HG02642 (cell line): ENCODE results near the gene THEMIS.
"Not testable (repeated sequence)": the region's sequence is repeated elsewhere in the genome, so short reads cannot be mapped to it uniquely, and the experiment has no call there.

ENCODE experiments used
- ATAC-seq: cut with Tn5 transposase; IDR thresholded peaks from one replicate; pipeline ENCODE4 v1.9.1; 2021; ENCODE audit warnings: mild to moderate bottlenecking; ENCODE audit not compliant: unreplicated experiment, poor library complexity

THEMIS gene

GRCh38 chr6:127812985-127813698 is 87.7 kb downstream of the THEMIS start:
- ATAC-seq, result no peak

GRCh38 chr6:127811900-127812570 is 88.8 kb downstream of the THEMIS start:
- ATAC-seq, result no peak

GRCh38 chr6:127807806-127808517 is 92.9 kb downstream of the THEMIS start:
- no peak for ATAC-seq

- no peak for ATAC-seq
Measured at GRCh38 chr6:127796713-127797112, 104.1 kb downstream of the THEMIS start.

- ATAC-seq, result no peak
Measured at GRCh38 chr6:127794405-127794804, 106.5 kb downstream of the THEMIS start.

- no peak for ATAC-seq
Measured at GRCh38 chr6:127793396-127793795, 107.5 kb downstream of the THEMIS start.

- no peak for ATAC-seq
Measured at GRCh38 chr6:127792616-127793015, 108.2 kb downstream of the THEMIS start.

- ATAC-seq, result no peak
Measured at GRCh38 chr6:127791779-127792528, 108.9 kb downstream of the THEMIS start.

- ATAC-seq, result no peak
Measured at GRCh38 chr6:127790571-127790970, 110.3 kb downstream of the THEMIS start.

GRCh38 chr6:127786109-127786508 is 114.7 kb downstream of the THEMIS start:
- ATAC-seq, result no peak

GRCh38 chr6:127784468-127784867 is 116.4 kb downstream of the THEMIS start:
- ATAC-seq, result no peak

- ATAC-seq, result not testable (repeated sequence)
Measured at GRCh38 chr6:127781636-127782272, 119.1 kb downstream of the THEMIS start.

GRCh38 chr6:127776320-127776719 is 124.5 kb downstream of the THEMIS start:
- ATAC-seq, result no peak

GRCh38 chr6:127775371-127775770 is 125.5 kb downstream of the THEMIS start:
- ATAC-seq, result no peak

GRCh38 chr6:127768745-127769144 is 132.1 kb downstream of the THEMIS start:
- ATAC-seq, result no peak

GRCh38 chr6:127768223-127768622 is 132.6 kb downstream of the THEMIS start:
- no peak for ATAC-seq

GRCh38 chr6:127765949-127766348 is 134.9 kb downstream of the THEMIS start:
- ATAC-seq, result no peak

GRCh38 chr6:127762284-127762683 is 138.6 kb downstream of the THEMIS start:
- no peak for ATAC-seq

- ATAC-seq, result no peak
Measured at GRCh38 chr6:127761084-127761483, 139.8 kb downstream of the THEMIS start.

- ATAC-seq, result no peak
Measured at GRCh38 chr6:127749095-127749494, 151.8 kb downstream of the THEMIS start.
